D341Med (cell line): ENCODE results near the gene SSNA1.

Source experiments
- DNase-seq: peaks from one replicate; pipeline ENCODE4 v3.0.0; 2012; ENCODE audit warnings: low spot score

SSNA1 gene

DNA sequence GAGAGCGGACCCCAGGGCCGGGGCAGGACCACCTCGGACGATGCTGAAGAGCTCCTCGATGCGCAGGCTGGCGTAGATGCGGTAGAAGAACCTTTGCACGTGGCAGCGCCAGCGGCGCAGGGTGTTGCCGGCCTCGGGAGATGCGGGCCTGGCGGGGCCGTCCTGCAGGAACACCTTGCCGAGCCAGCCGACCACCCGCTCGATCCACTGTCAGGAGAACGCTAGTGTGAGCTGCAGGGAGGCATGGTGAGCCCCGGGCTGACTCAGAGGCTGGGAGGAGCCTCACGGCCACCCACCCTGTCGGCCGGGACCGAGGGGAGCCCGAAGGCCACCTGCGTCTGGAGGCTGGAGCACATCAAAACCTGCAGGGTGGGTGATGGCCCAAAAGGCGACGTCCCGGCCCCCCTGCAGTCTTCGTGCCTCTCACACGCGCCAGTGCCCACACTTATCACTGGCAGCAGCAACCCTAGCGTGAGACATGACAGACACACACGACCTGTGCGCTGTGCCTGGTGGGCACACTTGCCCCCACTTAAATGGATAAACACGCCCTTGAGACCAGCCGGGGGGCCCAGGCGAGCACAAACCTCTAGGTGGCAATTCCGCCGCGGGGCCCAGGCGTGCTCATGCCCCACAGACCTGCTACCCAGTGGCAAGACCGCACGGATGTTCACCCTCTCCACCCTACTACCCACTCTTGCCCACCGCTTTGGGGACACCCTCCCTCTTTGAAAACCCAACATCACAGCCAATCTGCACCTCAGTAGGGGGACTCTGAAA is 3.4 kb upstream of the SSNA1 start:
- no peak for DNase-seq

- DNase-seq = no peak
Observed at GRCh38 chr9:137185921-137186320, 2.6 kb upstream of the SSNA1 start.

DNA sequence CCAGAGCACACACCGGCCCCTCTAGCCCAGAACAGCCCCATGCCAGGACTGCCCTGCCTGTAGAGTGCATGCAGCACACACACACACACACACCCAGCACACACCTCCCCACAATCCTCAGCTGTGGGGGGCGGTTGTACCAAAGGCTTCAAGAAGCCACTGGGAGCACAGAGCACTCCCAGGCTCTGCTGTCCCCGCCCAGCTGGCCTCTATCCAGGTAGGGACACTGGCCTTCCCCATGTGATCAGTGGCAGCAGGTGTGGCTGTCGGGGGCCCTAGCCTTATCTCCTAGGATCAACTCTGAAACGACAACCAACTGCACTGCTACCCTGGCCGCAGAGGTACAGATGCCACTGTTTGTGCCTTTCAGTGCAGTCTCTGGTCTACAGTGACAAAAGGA is 2.1 kb upstream of the SSNA1 start:
- DNase-seq = no peak

GRCh38 chr9:137187386-137187785 is 1.1 kb upstream of the SSNA1 start:
- no peak for DNase-seq

- no peak for DNase-seq
Observed at GRCh38 chr9:137188086-137188489, 388 bp upstream of the SSNA1 start.

- no peak for DNase-seq
Observed at GRCh38 chr9:137189297-137190295, 1.1 kb downstream of the SSNA1 start.

- DNase-seq = no peak
Observed at GRCh38 chr9:137190315-137190856, 1.9 kb downstream of the SSNA1 start.

GRCh38 chr9:137191245-137191644 is 2.8 kb downstream of the SSNA1 start:
- DNase-seq = no peak

- DNase-seq = no peak
Observed at GRCh38 chr9:137191691-137192447, 3.4 kb downstream of the SSNA1 start.

- DNase-seq = no peak
Observed at GRCh38 chr9:137192448-137192780, 3.9 kb downstream of the SSNA1 start.

DNA sequence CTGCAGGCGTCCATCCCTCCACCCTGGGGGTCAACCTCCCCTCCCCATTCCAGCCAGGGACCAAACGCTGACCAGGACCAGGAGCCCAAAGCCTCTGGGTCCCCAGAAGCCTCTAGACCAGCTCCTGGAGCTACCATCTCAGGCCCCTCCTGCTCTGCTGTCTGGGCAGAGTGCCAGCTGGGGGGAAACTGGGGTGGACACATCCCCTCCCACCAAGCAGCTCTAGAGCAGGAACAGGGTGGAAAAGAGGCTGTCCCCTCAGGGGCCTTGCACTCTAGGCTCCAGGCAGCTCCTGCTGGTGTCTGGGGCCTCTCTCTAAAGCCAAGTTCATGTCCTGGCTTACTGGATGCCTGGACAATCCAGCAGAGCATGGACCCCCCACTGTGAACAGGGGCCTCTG is 4.4 kb downstream of the SSNA1 start:
- DNase-seq = no peak

DNA sequence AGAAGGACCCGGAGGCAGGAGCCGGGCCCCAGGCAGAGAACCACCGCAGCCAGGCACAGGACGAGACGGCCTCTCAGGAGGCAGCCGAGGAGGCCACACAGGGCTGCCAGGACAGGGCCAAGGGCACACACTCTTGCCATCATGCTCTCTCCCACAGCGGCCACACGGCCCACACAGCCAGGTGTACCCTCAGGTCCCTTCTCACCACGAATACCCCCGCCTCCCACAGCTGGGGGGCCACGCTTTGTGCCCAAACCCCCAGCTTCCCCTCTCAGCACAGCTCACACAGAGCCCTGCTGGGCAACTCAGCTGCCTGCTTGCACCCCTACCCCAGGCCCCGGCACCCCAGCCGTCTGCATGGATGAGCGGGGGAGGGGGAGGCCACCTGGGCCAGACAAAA is 5.3 kb downstream of the SSNA1 start:
- no peak for DNase-seq

DNA sequence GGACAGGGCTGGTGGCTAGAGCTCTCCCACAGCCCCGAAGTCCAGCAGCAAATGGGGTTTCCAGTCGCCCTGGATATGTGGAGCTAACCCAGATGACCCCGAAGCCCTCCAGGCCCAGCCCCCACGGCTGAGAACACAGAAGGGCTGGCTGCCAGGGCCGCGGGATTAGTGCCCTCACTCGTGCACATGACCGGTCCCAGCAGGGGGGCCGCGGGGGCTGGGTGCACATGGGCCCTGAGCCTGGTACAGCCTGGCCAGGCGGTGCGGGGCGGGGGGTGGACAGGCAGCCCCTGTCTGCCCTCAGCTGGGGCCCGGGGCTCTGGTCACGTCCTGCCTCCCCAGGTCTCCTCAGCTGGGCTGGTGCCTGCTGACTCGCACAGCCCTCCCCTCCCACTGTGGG is 5.9 kb downstream of the SSNA1 start:
- DNase-seq = peak; percentile 73

GRCh38 chr9:137194909-137195308 is 6.4 kb downstream of the SSNA1 start:
- no peak for DNase-seq

DNA sequence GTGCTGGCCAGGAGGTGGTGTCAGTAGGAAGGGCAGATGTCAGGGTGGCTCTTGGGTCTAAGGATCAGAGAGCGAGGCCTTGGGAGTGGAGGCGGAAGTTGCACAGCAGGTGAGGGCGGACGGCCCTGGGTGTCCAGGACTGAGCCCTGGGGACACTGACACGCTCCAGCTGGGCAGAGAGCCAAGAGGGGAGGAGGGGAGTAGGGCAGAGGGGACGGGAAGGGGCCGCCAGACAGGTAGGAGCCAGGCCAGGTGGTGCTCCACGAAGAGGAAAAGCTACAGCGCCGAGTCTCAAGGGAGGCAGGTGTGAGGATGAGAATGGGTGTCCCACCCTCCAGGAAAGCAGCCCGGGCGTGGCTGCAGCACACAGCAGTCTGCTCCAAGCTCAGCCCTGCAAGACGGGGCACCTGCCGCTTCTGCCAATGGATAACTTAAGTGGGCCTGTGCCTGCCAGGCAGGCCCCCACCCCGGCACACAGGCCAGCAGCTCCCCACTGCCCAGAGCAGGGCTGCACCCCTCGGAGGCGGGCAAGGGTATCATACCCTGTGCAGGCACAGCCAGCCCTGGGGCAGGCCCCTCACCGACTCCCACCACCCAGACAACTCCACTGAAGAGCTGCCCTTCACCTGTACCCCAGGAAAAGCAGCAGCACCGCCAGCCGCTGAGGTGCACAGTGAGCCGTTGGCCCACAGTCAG is 7.2 kb downstream of the SSNA1 start:
- peak; percentile 70 for DNase-seq

GRCh38 chr9:137198051-137198901 is 9.8 kb downstream of the SSNA1 start:
- DNase-seq = no peak

GRCh38 chr9:137198902-137199283 is 10.4 kb downstream of the SSNA1 start:
- DNase-seq = no peak

DNA sequence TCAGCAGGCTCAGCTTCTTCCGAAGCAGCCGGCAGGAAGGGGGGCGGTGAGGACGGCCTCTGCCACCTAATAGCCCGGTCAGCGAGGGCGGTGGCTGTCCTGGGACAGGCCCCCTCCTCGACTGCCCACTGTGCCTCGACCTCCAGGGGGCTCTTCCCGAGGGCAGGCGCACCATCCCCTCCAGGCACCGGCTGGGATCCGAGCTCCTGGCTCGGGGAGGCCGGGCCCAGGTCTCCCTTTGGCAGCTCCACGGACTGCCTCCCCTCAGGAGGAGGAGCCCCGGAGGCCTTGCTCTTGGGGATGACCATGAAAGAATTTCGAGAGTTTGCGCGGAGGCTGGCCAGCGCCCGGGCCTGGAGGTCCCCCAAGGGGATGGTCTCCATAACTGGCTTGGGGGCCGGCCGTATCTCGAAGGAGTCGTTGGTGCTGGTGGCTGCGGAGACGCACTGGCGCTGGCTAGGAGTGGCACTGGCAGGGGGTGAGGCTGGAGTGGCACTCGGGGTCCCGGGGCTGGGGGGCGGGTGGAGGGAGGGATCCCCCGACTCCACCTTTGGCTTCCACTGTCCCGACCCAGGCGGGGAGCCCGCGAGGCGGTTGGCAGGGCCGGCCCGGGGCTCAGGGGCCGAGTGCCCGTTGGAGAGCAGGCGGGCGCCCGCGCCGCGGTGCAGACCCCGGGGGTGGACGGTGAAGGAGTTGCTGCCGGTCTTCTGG is 11.1 kb downstream of the SSNA1 start:
- DNase-seq = no peak

- peak; percentile 99 for DNase-seq
Observed at GRCh38 chr9:137200311-137201204, 12.1 kb downstream of the SSNA1 start, which contains the start of gene TPRN. TPRN (minus strand) TSS chr9:137200741; CDS start chr9:137200711, 30 bp downstream.
